LNCaP clone FGC (cell line): ENCODE results near the gene GALNT18.

Experiments used
- DNase-seq: peaks from one replicate; pipeline ENCODE4 v3.0.0-alpha.2; 2011; ENCODE audit warnings: low read depth
- H3K4me3 ChIP-seq: 2 replicates; pipeline ENCODE4 v1.5.1; 2011; ENCODE audit warnings: mild to moderate bottlenecking, low read depth, low read length, control low read depth
- TF ChIP-seq, protein P1 (sequence below): IDR thresholded peaks from 2 replicates; pipeline ENCODE4 v1.5.1; 2012; ENCODE audit warnings: mild to moderate bottlenecking; ENCODE audit not compliant: control insufficient read depth, insufficient read depth; ENCODE audit errors: extremely low read depth

The GALNT18 gene

DNA sequence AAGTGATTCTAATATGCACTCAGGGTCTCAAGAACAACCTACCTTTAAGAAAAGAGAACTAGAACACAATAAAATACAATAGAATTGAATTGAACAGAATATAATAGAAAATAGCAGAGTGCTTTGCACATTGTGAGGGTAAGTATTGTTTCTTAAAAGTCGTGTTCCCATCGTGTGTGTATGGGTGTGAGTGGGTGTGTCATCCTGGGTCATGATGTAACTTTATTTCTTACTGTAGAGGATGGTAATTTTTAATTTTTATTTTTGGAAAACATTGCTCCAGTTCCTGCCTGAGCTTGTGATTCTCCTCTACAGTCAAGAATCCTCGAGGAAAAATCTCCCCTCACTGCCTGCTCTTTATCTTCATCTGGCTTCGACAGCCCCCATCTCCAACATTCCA lies 193.1 kb downstream of the GALNT18 start:
- no peak for DNase-seq
- TF ChIP-seq, protein P1, sequence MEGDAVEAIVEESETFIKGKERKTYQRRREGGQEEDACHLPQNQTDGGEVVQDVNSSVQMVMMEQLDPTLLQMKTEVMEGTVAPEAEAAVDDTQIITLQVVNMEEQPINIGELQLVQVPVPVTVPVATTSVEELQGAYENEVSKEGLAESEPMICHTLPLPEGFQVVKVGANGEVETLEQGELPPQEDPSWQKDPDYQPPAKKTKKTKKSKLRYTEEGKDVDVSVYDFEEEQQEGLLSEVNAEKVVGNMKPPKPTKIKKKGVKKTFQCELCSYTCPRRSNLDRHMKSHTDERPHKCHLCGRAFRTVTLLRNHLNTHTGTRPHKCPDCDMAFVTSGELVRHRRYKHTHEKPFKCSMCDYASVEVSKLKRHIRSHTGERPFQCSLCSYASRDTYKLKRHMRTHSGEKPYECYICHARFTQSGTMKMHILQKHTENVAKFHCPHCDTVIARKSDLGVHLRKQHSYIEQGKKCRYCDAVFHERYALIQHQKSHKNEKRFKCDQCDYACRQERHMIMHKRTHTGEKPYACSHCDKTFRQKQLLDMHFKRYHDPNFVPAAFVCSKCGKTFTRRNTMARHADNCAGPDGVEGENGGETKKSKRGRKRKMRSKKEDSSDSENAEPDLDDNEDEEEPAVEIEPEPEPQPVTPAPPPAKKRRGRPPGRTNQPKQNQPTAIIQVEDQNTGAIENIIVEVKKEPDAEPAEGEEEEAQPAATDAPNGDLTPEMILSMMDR, result no peak
- H3K4me3 ChIP-seq, result no peak overlapping the region

DNA sequence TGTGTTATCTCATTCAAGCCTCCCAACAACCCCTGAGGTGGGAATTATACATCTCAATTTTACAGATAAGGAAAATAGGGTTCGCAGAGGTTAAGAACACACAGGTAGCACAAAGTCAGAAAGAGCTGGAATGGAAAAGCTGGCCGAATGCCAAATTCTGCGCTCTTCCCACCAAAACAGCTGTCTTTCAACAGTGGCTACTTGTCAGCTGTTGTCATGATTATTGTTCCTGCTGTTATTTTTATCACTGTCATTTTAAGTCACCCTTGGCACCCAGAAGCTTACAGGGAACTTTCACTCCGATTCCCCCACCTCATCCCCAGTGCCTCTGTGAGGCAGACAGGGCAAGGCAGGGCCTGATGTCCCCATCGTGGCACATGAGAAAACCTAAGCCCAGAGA lies 194.3 kb downstream of the GALNT18 start:
- DNase-seq, result no peak
- TF ChIP-seq, protein P1, result no peak
- H3K4me3 ChIP-seq, result no peak overlapping the region

DNA sequence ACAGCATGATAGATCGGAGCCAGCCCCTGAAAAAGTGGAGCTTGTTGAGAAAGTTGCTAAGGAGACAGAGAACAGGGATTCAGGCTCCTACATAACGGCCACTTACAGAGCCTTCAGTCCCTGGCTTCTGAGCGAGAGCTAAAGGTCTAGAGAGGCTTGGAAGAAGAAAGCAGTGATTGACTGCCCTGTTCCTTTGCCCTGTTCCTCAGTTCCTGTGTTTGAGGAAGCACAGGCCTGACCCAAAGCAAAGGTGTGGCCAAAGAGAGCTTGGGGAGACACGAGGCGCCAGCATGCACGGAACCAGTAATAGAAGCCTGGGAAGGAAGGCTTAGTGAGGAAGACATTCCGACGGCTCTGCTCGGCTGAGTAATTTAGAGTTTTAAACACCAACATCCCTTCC lies 194.7 kb downstream of the GALNT18 start:
- TF ChIP-seq, protein P1, result no peak
- DNase-seq, result no peak
- H3K4me3 ChIP-seq, result no peak overlapping the region

DNA sequence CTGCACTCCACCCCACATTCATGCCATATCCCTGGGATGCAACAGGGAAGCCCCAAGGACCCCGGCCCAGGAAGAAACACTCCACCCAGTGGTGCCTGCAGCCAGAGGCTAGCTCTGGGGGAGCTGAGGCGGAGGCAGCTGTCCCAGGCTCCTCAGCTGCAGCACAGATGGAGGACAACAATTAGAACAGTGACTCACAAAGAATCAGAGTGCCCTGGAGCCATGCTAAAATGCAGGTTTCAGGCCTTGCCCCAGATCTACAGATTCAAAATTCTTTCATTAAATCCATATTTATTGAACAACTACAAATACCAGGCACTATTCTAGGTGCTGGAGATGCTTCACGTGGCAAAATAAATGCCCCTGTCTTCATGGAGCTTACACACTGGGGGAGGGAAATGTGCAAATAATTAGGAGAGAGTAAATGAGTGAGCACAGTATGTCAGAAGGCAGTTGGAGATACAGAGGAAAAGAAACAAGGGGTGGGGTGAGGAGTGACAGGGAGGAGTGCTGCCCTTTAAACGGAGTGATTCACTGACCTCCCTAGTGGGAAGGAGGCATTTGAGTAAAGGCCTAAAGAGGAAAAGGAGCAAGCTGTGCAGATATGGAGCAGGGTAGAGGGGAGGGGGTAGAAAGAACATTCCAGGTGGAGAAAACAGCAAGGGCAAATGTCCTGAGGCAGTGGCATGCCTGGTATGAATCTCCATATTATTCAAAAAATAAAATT lies 195.4 kb downstream of the GALNT18 start:
- no peak overlapping the region for H3K4me3 ChIP-seq
- no peak for DNase-seq
- TF ChIP-seq, protein P1, result no peak

DNA sequence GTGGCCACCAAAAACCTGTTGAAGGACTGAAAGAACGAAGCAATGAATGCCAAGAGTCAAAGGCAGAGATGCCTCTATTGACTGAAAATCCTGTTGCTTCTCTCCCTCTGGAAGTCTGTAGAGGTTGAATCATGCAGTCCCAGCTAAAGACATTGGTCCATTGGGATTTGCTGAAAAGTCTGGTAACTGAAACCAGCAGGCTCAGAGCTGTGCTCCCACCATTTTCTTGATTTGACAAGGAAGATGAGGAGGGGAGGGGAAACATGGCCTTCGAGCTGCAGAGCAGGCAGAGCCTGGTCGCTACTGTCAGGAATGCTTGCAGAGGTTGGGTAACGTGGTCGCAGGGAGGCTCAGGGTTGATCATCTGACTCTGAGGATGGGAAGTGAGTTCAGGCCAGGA lies 196.0 kb downstream of the GALNT18 start:
- no peak for DNase-seq
- H3K4me3 ChIP-seq, result no peak overlapping the region
- TF ChIP-seq, protein P1, result no peak

DNA sequence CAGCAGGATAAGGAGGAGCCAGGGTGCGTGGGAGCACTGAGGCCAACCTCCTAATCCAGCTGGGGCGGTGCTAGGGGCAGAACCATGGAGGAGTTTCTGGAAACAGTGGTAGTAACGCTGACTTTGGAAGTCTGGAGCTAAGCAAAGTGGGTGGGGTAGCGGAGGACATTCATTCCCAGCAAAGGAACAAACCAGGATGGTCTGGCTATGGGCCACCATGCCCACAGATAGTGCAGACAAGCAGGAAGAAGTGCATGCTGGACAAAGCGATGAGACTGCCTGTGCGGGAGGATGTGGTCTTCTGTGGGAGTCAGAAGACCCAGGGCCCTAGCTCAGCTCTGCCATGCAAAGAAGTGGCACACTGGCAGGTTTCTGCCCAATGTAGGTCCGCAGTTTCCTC lies 197.1 kb downstream of the GALNT18 start:
- TF ChIP-seq, protein P1, result no peak
- H3K4me3 ChIP-seq, result no peak overlapping the region
- DNase-seq, result no peak
